Parathyroid adenoma (tissue), 2 donors: ENCODE measurements around the gene LPXN.

Experiments
- H2AFZ ChIP-seq: fragments of 300-600 bp; sonication (generic); one replicate; pipeline ENCODE4 v1.7.0; 2017; ENCODE audit warnings: antibody characterized with exemption, mild to moderate bottlenecking
- H3K27ac ChIP-seq: fragments of 300-600 bp; sonication (generic); one replicate; pipeline ENCODE4 v1.7.0; 2017
- H3K27me3 ChIP-seq: fragments of 300-600 bp; sonication (generic); one replicate; pipeline ENCODE4 v1.7.0; 2017; ENCODE audit warnings: low read length; ENCODE audit not compliant: control insufficient read depth, insufficient read depth
- H3K36me3 ChIP-seq: fragments of 300-600 bp; sonication (generic); one replicate; pipeline ENCODE4 v1.7.0; 2017; ENCODE audit warnings: low read length; ENCODE audit not compliant: control insufficient read depth, insufficient read depth
- H3K4me1 ChIP-seq: fragments of 300-600 bp; sonication (generic); one replicate; pipeline ENCODE4 v1.7.0; 2017; ENCODE audit warnings: control low read depth
- H3K4me2 ChIP-seq: fragments of 300-600 bp; sonication (generic); one replicate; pipeline ENCODE4 v1.7.0; 2017; ENCODE audit warnings: low read length
- H3K4me3 ChIP-seq: fragments of 300-600 bp; sonication (generic); one replicate; pipeline ENCODE4 v1.7.0; 2017; ENCODE audit warnings: low read depth, low read length
- H3K79me2 ChIP-seq: fragments of 300-600 bp; sonication (generic); one replicate; pipeline ENCODE4 v1.7.0; 2017; ENCODE audit warnings: control low read depth
- H3K9ac ChIP-seq: fragments of 300-600 bp; sonication (generic); one replicate; pipeline ENCODE4 v1.7.0; 2017; ENCODE audit warnings: mild to moderate bottlenecking
- H3K9me3 ChIP-seq: fragments of 300-600 bp; sonication (generic); one replicate; pipeline ENCODE4 v1.7.0; 2017; ENCODE audit warnings: low read length; ENCODE audit not compliant: control insufficient read depth
- TF ChIP-seq, protein P1 (sequence below): fragments of 300-600 bp; sonication (generic); IDR thresholded peaks from one replicate; pipeline ENCODE4 v1.7.0; 2017; ENCODE audit warnings: antibody characterized with exemption, mild to moderate bottlenecking
- donor health status: primary hyperparathyroidism.

Gene LPXN

DNA sequence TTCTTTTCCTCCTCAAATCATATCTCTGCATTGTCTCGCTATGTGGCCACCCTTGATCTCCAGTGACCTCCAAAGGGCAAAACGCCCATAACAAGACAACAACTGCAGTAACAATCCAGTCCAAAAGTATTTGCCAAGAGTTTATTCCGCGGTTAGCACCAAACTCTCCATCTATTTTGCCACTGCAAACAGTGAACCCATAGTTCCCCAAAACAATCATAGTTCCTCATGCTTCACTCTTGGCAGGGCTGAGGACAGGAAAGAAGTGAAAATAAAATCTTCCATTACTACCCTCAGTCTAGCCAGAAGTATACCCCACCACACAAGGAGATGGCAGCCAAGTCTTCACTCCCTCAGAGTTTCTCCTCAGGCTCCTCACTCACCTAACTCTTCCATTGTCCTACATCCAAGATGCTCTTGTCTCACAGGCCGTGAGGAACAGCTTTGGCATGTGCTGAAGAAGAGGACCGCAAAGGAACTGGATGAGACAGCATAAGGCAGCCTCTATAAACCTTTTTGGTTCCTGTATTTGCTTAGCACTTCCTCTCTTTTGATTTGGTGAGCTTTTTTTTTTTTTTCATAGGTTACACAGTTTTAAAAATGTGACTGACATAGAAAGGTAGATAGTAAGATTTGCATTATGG lies at the start of gene LPXN:
TSS of gene LPXN (minus strand) at position 480 of the 644 bp plus-strand sequence. CDS start at position 396, 84 bp downstream.
- TF ChIP-seq, protein P1, sequence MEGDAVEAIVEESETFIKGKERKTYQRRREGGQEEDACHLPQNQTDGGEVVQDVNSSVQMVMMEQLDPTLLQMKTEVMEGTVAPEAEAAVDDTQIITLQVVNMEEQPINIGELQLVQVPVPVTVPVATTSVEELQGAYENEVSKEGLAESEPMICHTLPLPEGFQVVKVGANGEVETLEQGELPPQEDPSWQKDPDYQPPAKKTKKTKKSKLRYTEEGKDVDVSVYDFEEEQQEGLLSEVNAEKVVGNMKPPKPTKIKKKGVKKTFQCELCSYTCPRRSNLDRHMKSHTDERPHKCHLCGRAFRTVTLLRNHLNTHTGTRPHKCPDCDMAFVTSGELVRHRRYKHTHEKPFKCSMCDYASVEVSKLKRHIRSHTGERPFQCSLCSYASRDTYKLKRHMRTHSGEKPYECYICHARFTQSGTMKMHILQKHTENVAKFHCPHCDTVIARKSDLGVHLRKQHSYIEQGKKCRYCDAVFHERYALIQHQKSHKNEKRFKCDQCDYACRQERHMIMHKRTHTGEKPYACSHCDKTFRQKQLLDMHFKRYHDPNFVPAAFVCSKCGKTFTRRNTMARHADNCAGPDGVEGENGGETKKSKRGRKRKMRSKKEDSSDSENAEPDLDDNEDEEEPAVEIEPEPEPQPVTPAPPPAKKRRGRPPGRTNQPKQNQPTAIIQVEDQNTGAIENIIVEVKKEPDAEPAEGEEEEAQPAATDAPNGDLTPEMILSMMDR = no peak
- H3K4me3 ChIP-seq = no peak within 1 kb of the TSS
- no peak within 1 kb of the TSS for H3K9ac ChIP-seq
- H3K4me2 ChIP-seq = no peak within 1 kb of the TSS
- H3K27me3 ChIP-seq = no peaks in the 10 kb centered on the region
- no peaks in the 10 kb centered on the region for H3K36me3 ChIP-seq
- no peaks in the 10 kb centered on the region for H3K79me2 ChIP-seq
- no peaks in the 10 kb centered on the region for H3K4me1 ChIP-seq
- no peak within 1 kb of the TSS for H2AFZ ChIP-seq
- H3K9me3 ChIP-seq = no peaks in the 10 kb centered on the region
- H3K27ac ChIP-seq = peak within 1 kb of the TSS; percentile 99

DNA sequence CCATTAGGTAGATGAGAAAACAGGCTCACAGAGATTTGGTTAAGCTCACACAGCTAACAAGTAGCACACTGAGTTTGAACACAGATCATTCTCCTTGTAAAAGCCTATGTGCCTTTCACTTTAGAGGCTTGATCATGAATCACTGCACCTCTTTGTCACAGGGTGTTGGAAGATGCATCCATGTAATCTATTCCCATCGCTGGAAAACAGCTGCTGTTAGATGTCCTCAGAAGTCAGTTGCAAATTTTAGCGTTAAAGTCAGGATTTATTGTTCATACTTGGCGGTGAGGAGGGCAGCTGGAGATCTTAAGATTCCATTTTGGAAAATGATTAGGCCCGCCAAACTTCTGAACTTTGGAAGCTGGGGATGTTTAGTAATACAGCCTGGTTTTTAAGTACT lies 49.4 kb upstream of the LPXN start:
- no peak overlapping the region for H3K9ac ChIP-seq
- no peak overlapping the region for H3K27ac ChIP-seq
- peaks cover 6% of the 10 kb centered on the region for H3K4me1 ChIP-seq
- H3K79me2 ChIP-seq = no peaks in the 10 kb centered on the region
- no peaks in the 10 kb centered on the region for H3K9me3 ChIP-seq
- no peaks in the 10 kb centered on the region for H3K27me3 ChIP-seq
- H3K4me2 ChIP-seq = no peak overlapping the region
- TF ChIP-seq, protein P1 = no peak
- H2AFZ ChIP-seq = no peak overlapping the region
- no peaks in the 10 kb centered on the region for H3K36me3 ChIP-seq
- H3K4me3 ChIP-seq = no peak overlapping the region

DNA sequence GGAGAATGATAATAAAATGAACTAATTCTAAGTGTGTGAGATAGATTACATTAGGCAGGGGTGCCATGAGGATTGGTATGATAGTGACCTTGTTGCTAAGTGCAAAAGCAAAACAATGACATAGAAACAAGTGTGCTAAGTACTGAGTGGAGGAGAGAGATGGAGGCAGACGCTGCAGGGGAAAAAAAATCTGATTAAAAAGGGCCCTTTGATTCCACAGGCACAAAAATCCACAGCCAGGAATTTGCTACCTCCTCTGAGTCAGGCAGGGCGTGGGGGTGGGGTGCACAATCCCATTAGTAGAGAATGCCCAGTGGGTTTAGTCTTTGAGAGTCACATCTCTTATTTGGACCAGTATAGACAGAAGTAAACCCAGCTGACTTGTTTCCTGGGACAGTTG lies 46.7 kb upstream of the LPXN start, which contains the start of gene CNTF:
TSS of gene CNTF (plus strand) at position 322 of the 400 bp plus-strand sequence. CDS start 88 bp downstream, outside the sequence.
- Histone ChIP-seq H3K4me1 (no peaks in the 10 kb centered on the region), H3K4me2 (no peak within 1 kb of the TSS), H3K4me3 (no peak within 1 kb of the TSS), H2AFZ (no peak within 1 kb of the TSS), H3K9me3 (no peaks in the 10 kb centered on the region), H3K27ac (no peak within 1 kb of the TSS), H3K36me3 (no peaks in the 10 kb centered on the region), H3K79me2 (no peaks in the 10 kb centered on the region), H3K27me3 (no peaks in the 10 kb centered on the region), H3K9ac (no peak within 1 kb of the TSS)
- TF ChIP-seq, protein P1 = no peak

DNA sequence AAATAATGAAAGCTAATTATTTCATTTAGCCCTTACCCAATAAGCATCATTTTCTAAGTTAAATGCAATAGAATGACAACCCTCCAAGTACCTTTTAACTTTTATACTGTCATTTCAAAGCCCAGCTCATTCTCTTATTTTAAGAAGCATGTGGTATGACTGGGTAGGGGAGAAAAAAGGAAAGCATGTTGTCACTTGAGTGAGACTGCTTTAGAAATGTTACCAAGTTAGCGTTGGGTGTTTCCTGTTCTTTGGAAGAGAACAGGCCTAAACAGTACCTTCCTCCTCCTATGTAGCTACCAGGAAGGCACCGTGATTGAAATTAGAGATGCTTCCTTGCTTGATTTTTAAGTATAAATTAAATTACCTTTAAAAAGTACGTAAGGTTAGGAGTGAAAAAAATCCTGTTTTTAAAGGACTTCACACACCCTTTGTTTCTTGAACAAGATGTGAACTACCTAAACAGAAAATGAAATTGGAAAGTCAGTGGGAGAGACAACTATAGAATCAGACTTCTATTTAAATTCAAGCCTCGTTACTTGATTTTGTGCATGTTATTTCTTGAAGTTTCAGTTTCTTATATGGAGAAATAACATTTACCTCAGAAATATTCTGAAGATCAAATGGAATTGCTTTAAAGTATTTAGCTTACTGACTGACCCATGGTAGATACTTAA lies 46.1 kb upstream of the LPXN start:
- Histone ChIP-seq H3K9ac (no peak overlapping the region), H3K4me1 (no peaks in the 10 kb centered on the region), H3K4me3 (no peak overlapping the region), H3K27ac (no peak overlapping the region), H3K4me2 (no peak overlapping the region), H3K9me3 (no peaks in the 10 kb centered on the region), H2AFZ (no peak overlapping the region), H3K79me2 (no peaks in the 10 kb centered on the region), H3K27me3 (no peaks in the 10 kb centered on the region), H3K36me3 (no peaks in the 10 kb centered on the region)
- TF ChIP-seq, protein P1 = no peak
